ENCODE results near the gene FBLN2. TPM values are rescaled to one million over a fixed set of nuclear protein-coding genes. Genes with fewer than 3 reads are reported as not detected.

Gene FBLN2
- total RNA-seq, 1 donor from 2014 or later: 5.8 TPM

GRCh38 chr3:13596426-13597205, 47.7 kb downstream of the FBLN2 start:
- Mint-ChIP-seq H3K4me3 (ENCODE audit: low read depth) (no peak overlapping the region), H3K27ac (no peak overlapping the region), H3K36me3 (ENCODE audit: insufficient read depth) (no peaks in the 10 kb centered on the region), H3K9me3 (ENCODE audit: low read depth) (no peaks in the 10 kb centered on the region), H3K4me1 (ENCODE audit: low read depth) (peaks cover 15% of the 10 kb centered on the region), H3K27me3 (peaks cover 33% of the 10 kb centered on the region)
- TF ChIP-seq CTCF (IDR thresholded peaks at IDR 0.05; ENCODE audit: unreplicated experiment): no peak
- DNase-seq (ENCODE audit: low spot score, unreplicated experiment): no peak

GRCh38 chr3:13597661-13598060, 48.7 kb downstream of the FBLN2 start:
- peaks cover 15% of the 10 kb centered on the region for H3K4me1 Mint-ChIP-seq (ENCODE audit: low read depth)
- H3K4me3 Mint-ChIP-seq (ENCODE audit: low read depth): no peak overlapping the region
- no peak for DNase-seq (ENCODE audit: low spot score, unreplicated experiment)
- no peak for TF ChIP-seq CTCF (IDR thresholded peaks at IDR 0.05; ENCODE audit: unreplicated experiment)
- no peak overlapping the region for H3K27ac Mint-ChIP-seq
- no peaks in the 10 kb centered on the region for H3K9me3 Mint-ChIP-seq (ENCODE audit: low read depth)
- peaks cover 28% of the 10 kb centered on the region for H3K27me3 Mint-ChIP-seq
- H3K36me3 Mint-ChIP-seq (ENCODE audit: insufficient read depth): no peaks in the 10 kb centered on the region

GRCh38 chr3:13598201-13598600, 49.3 kb downstream of the FBLN2 start:
- Mint-ChIP-seq H3K4me1 (ENCODE audit: low read depth) (peaks cover 15% of the 10 kb centered on the region), H3K36me3 (ENCODE audit: insufficient read depth) (no peaks in the 10 kb centered on the region)

GRCh38 chr3:13598926-13599886, 50.3 kb downstream of the FBLN2 start:
- H3K4me3 Mint-ChIP-seq (ENCODE audit: low read depth): no peak overlapping the region
- DNase-seq (ENCODE audit: low spot score, unreplicated experiment): no peak
- no peaks in the 10 kb centered on the region for H3K9me3 Mint-ChIP-seq (ENCODE audit: low read depth)
- no peak overlapping the region for H3K27ac Mint-ChIP-seq
- peaks cover 15% of the 10 kb centered on the region for H3K4me1 Mint-ChIP-seq (ENCODE audit: low read depth)
- no peak for TF ChIP-seq CTCF (IDR thresholded peaks at IDR 0.05; ENCODE audit: unreplicated experiment)
- H3K27me3 Mint-ChIP-seq: peaks cover 25% of the 10 kb centered on the region
- H3K36me3 Mint-ChIP-seq (ENCODE audit: insufficient read depth): no peaks in the 10 kb centered on the region

More at GRCh38 chr3:13598201-13598600, 49.3 kb downstream of the FBLN2 start:
- Mint-ChIP-seq H3K27ac (no peak overlapping the region), H3K9me3 (ENCODE audit: low read depth) (no peaks in the 10 kb centered on the region), H3K4me3 (ENCODE audit: low read depth) (no peak overlapping the region), H3K27me3 (peaks cover 28% of the 10 kb centered on the region)
- DNase-seq (ENCODE audit: low spot score, unreplicated experiment): no peak
- no peak for TF ChIP-seq CTCF (IDR thresholded peaks at IDR 0.05; ENCODE audit: unreplicated experiment)

- H3K9me3 Mint-ChIP-seq (ENCODE audit: low read depth): no peaks in the 10 kb centered on the region
- peaks cover 21% of the 10 kb centered on the region for H3K27me3 Mint-ChIP-seq
- H3K4me3 Mint-ChIP-seq (ENCODE audit: low read depth): no peak overlapping the region
- no peak overlapping the region for H3K27ac Mint-ChIP-seq
- peaks cover 12% of the 10 kb centered on the region for H3K4me1 Mint-ChIP-seq (ENCODE audit: low read depth)
- no peak for DNase-seq (ENCODE audit: low spot score, unreplicated experiment)
- H3K36me3 Mint-ChIP-seq (ENCODE audit: insufficient read depth): no peaks in the 10 kb centered on the region
- no peak for TF ChIP-seq CTCF (IDR thresholded peaks at IDR 0.05; ENCODE audit: unreplicated experiment)
These were observed 51.0 kb downstream of the FBLN2 start for GRCh38 chr3:13599887-13600450.
